ENCODE data around the gene RO60. TPM values are rescaled to one million over a fixed set of nuclear protein-coding genes. Genes with fewer than 3 reads are reported as not detected.

RO60 gene
- total RNA-seq, 1 donor from 2014 or later: 200 TPM

GRCh38 chr1:193090865-193091264, 31.5 kb downstream of the RO60 start:
- TF ChIP-seq EZH2phosphoT487 (IDR thresholded peaks at IDR 0.05) (no peak), EZH2 (IDR thresholded peaks at IDR 0.05) (no peak), CTCF (IDR thresholded peaks at IDR 0.05) (no peak)
- no peaks in the 10 kb centered on the region for H3K9me3 ChIP-seq (ENCODE audit: low read depth)

GRCh38 chr1:193094112-193094511, 34.7 kb downstream of the RO60 start:
- TF ChIP-seq CTCF (IDR thresholded peaks at IDR 0.05) (no peak), EZH2 (IDR thresholded peaks at IDR 0.05) (no peak), EZH2phosphoT487 (IDR thresholded peaks at IDR 0.05) (no peak)
- Histone ChIP-seq H2AFZ (replicated peaks) (no peak overlapping the region), H3K4me1 (no peaks in the 10 kb centered on the region), H3K27me3 (no peaks in the 10 kb centered on the region), H3K9ac (no peak overlapping the region), H3K9me3 (ENCODE audit: low read depth) (no peaks in the 10 kb centered on the region), H3F3A (ENCODE audit: low read depth) (no peaks in the 10 kb centered on the region), H3K4me3 (no peak overlapping the region), H3K4me2 (no peak overlapping the region), H3K36me3 (peaks cover 11% of the 10 kb centered on the region), H4K20me1 (ENCODE audit: low read depth) (no peaks in the 10 kb centered on the region), H3K27ac (no peak overlapping the region), H3K79me2 (ENCODE audit: low read depth) (no peaks in the 10 kb centered on the region)
- no peak overlapping the region for H3K27ac Mint-ChIP-seq
- H3K27me3 Mint-ChIP-seq (ENCODE audit: insufficient read depth, low read depth): no peaks in the 10 kb centered on the region
- H3K36me3 Mint-ChIP-seq: peaks cover 1% of the 10 kb centered on the region
- DNase-seq (ENCODE audit: low spot score): no peak
- no peaks in the 10 kb centered on the region for H3K4me1 Mint-ChIP-seq
- H3K4me3 Mint-ChIP-seq: no peak overlapping the region
- H3K9me3 Mint-ChIP-seq: no peaks in the 10 kb centered on the region

More at GRCh38 chr1:193090865-193091264, 31.5 kb downstream of the RO60 start:
- Histone ChIP-seq H3K79me2 (ENCODE audit: low read depth) (no peaks in the 10 kb centered on the region), H2AFZ (replicated peaks) (no peak overlapping the region), H3K36me3 (peaks cover 5% of the 10 kb centered on the region), H3K4me3 (no peak overlapping the region), H4K20me1 (ENCODE audit: low read depth) (no peaks in the 10 kb centered on the region), H3F3A (ENCODE audit: low read depth) (no peaks in the 10 kb centered on the region), H3K4me1 (no peaks in the 10 kb centered on the region), H3K27ac (no peak overlapping the region), H3K9ac (no peak overlapping the region), H3K4me2 (no peak overlapping the region), H3K27me3 (no peaks in the 10 kb centered on the region)
- Mint-ChIP-seq H3K4me1 (no peaks in the 10 kb centered on the region), H3K4me3 (no peak overlapping the region), H3K9me3 (no peaks in the 10 kb centered on the region), H3K27me3 (ENCODE audit: insufficient read depth, low read depth) (no peaks in the 10 kb centered on the region), H3K27ac (no peak overlapping the region), H3K36me3 (no peaks in the 10 kb centered on the region)
- no peak for DNase-seq (ENCODE audit: low spot score)

- Histone ChIP-seq H3K27ac (no peak overlapping the region), H4K20me1 (ENCODE audit: low read depth) (peaks cover 11% of the 10 kb centered on the region), H3K4me2 (no peak overlapping the region), H3K4me3 (no peak overlapping the region), H3K9ac (no peak overlapping the region), H3K4me1 (no peaks in the 10 kb centered on the region), H3K9me3 (ENCODE audit: low read depth) (no peaks in the 10 kb centered on the region), H3K27me3 (peaks cover 20% of the 10 kb centered on the region), H3F3A (ENCODE audit: low read depth) (peaks cover 25% of the 10 kb centered on the region), H3K36me3 (no peaks in the 10 kb centered on the region), H3K79me2 (ENCODE audit: low read depth) (no peaks in the 10 kb centered on the region), H2AFZ (replicated peaks) (no peak overlapping the region)
- TF ChIP-seq CTCF (IDR thresholded peaks at IDR 0.05): no peak
- TF ChIP-seq EZH2phosphoT487 (IDR thresholded peaks at IDR 0.05): no peak
- no peak for TF ChIP-seq EZH2 (IDR thresholded peaks at IDR 0.05)
- Mint-ChIP-seq H3K4me3 (peak overlapping the region; percentile 27), H3K27me3 (ENCODE audit: insufficient read depth, low read depth) (no peaks in the 10 kb centered on the region), H3K27ac (no peak overlapping the region), H3K4me1 (peaks cover 18% of the 10 kb centered on the region), H3K9me3 (no peaks in the 10 kb centered on the region), H3K36me3 (no peaks in the 10 kb centered on the region)
- DNase-seq (ENCODE audit: low spot score): no peak
These were observed 43.2 kb downstream of the RO60 start for GRCh38 chr1:193102662-193103061.
